HG03378 (cell line): ENCODE results near the gene LMNA.
A peak's percentile ranks its signal among the peaks of the same experiment; 100 is the strongest.
"Not testable (repeated sequence)": the region's sequence is repeated elsewhere in the genome, so short reads cannot be mapped to it uniquely, and the experiment has no call there.

Experiments used
- ATAC-seq: cut with Tn5 transposase; IDR thresholded peaks from one replicate; pipeline ENCODE4 v1.9.1; 2021; ENCODE audit warnings: mild to moderate bottlenecking, moderate library complexity; ENCODE audit not compliant: unreplicated experiment

LMNA gene

DNA sequence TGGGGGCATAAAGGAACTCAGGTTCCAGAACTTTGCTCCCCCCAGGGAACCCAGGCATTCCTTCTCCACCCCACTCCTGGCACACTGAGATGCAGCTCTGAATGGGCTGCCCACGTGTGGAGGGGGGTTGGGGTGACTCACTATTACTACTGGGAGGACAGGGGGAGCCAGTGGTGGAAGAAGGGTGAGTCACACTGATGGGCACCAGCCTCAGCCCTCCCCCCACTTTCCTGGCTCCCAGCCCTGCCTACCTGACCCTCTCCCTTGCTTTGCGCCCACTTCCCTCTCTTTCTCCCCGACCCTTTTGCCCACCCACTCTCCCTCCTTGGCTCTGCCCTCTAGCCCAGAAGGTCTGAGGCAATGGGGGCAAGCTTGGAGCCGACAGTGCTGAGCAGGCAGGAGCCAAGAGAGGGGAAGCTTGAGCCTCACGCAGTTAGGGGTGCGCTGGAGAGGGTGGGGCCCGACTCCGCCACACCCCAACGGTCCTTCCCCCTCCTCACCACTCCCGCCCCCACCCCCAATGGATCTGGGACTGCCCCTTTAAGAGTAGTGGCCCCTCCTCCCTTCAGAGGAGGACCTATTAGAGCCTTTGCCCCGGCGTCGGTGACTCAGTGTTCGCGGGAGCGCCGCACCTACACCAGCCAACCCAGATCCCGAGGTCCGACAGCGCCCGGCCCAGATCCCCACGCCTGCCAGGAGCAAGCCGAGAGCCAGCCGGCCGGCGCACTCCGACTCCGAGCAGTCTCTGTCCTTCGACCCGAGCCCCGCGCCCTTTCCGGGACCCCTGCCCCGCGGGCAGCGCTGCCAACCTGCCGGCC lies at the start of gene LMNA:
TSS of gene LMNA (plus strand) at position 611 of the 818 bp plus-strand sequence. CDS start 208 bp downstream, outside the sequence.
- peak; percentile 49 for ATAC-seq

DNA sequence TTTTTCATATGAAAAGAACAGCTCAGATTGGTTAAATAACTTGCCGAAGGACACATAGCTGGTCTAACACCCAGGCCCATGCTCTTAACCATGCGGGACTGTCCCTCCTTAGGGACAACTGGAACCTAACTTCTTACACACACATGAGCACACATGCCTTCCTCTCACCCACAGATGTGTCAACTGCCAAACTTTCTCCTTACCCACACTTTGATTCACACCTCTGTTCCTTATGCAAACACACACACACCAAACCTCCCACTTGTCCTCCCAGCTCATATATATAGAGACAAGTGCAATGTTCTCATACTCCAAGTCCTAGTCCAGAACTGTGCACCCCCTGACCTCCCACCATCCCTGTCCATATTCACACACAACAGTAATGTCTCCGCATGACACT lies 49.3 kb upstream of the LMNA start:
- no peak for ATAC-seq

DNA sequence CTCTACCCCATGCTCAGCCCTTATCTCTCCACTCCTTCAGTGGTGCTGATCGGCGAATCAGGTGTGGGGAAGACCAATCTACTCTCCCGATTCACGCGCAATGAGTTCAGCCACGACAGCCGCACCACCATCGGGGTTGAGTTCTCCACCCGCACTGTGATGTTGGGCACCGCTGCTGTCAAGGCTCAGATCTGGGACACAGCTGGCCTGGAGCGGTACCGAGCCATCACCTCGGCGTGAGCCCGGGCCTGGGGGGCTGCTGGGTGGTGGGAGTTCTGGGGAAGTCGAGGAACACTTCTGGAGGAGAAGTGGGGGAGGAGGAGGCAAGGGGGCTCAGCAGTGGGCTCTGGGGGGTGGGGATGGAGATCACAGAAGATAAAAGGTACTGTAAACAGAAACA lies 48.6 kb upstream of the LMNA start:
- ATAC-seq, result no peak

DNA sequence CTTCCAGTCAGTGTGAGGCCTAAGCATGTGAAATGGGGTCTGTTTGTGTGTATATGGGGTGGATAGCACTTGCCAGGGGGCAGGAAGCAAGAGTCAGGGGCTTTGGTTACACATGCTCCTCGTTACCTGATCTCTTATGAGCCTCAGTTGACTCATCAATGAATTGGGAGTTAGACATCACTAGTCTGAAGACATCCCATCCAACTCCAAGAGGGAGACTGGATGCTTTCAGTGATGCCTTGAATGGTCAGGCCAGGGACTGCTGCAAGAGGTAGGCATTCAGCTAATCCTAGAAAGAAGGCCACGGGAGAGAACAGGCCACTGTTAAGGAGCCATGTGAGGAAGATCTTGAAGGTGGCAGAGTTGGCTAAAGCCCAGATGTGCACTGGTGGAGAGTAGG lies 47.2 kb upstream of the LMNA start:
- no peak for ATAC-seq

DNA sequence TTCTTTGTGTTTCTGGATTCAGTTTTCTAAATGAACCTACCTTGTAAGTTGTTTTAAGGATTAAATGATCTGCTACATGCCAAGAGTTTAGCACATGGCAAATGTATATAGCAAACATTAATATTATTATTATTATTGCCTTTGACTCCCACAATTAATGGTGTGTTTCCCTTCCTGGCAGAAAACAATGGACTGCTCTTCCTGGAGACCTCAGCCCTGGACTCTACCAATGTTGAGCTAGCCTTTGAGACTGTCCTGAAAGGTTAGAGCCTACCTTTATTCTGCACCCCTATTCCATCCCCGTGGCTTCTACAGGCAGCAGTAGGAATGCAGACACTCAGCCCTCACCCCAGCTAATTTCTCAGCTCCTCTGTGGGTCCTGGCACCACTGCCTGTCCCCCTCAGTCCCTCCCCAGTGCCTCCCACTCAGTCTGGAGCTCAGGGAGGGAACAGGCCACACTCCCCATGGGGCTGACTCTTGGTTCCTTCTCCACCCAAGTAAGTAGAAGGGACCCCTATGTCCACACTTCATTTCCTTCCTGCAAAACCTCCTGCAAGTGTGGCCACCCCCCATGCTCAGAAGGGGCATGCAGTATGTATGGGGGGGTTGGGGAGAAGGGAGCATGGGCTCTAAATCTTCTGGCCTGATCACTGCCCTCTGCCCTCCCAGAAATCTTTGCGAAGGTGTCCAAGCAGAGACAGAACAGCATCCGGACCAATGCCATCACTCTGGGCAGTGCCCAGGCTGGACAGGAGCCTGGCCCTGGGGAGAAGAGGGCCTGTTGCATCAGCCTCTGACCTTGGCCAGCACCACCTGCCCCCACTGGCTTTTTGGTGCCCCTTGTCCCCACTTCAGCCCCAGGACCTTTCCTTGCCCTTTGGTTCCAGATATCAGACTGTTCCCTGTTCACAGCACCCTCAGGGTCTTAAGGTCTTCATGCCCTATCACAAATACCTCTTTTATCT lies 44.7 kb upstream of the LMNA start:
- ATAC-seq, result no peak

DNA sequence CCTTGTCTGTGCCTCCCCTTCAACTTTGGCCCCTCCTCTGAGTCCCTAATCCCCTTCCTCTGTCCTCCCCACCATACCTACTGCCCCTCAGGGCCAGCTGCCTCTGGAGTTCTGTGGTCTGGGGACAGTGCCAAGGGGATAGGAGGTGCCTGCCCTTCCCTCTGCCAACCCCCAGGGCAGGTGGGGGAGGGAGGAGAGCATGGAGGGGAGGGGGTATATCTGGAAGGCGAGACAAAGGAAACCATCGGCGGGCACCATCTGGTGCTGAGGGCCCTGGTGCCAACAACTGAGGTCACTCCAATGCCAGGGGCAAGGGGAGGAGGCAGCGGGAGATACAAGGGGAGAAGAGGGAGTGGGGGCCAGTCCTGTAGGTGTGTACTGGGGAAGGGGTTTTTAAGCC lies 44.0 kb upstream of the LMNA start:
- no peak for ATAC-seq

DNA sequence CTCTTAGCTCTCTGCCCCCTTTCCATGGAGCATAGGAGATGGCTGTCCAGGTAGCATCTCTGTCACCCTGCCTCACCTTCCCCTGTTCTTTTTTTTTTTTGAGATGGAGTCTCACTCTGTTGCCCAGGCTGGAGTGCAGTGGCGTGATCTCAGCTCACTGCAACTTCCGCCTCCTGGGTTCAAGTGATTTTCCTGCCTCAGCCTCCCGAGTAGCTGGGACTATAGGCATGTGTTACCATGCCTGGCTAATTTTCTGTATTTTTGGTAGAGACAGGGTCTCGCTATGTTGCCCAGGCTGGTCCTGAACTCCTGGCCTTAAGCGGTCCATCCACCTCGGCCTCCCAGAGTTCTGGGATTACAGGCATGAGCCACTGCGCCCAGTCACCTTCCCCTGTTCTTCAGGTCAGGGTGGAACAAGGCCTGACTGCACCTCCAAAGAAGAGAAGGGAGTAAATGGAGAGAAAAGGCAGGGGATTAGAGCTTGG lies 43.1 kb upstream of the LMNA start:
- not testable (repeated sequence) for ATAC-seq

DNA sequence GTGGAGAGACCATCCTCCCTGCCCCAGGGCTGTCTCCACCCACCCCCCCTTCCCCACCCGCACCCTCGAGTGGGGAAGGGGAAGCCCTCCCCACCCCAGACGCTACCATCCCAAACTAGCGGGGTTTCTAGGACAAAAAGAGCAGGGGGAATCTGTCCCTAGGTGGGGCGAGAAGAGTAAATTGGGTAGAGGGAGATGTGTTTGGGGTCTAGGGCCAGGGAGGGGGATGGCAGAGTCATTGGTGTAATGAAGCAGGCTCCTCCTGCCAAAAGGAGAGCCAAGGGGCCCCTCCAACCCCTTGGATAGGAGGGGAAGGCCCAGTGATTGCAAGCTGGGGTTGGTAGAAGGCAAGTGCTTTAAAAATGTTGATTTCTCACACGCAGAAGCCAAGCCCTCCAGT lies 42.3 kb upstream of the LMNA start:
- ATAC-seq, result no peak

DNA sequence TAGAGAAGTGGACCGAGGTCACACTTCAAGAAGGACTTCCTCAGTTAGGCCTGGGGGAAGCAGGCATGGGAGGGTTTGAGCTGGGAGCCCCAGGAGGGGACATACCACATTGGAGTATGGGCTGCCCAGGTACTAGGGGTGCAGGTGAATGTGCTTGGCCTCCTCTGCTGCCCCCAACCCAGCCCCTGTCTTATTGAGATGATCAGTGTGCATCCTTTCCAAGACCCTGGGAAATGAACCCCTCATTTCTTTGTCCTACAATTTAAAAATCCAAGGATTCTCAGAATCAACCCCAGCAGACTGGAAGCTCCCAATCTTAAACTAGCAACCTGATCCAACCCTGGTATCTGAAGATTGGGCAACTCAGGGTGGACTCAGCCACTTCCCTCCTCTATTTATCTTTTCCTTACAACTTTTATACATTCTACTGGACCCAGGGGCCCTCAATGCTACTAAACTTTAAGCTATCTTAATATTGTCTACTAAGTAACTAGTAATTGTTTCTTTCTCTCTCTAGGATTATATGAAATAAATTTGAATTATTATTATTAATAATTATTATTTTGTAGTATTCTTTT lies 41.3 kb upstream of the LMNA start:
- ATAC-seq, result no peak

DNA sequence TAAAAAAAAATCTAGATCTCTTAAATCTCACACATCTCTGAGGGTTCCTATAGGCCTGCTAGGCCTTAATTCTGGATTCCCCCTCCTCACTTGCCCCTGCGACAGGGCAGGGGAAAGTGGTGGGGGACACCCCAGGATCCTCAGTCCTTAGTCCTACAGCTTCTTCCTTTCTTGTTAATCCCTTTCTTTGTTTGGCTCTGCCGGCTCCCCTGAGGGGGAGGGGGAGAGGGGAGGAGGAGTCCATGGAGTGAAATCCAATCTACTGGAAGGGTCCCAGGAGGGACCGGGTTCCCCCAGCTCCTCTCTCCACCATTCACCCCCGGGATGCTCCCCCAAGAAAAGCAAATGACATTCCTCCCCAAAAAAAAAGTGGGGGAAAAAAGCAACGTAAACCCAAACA lies 40.8 kb upstream of the LMNA start:
- no peak for ATAC-seq

DNA sequence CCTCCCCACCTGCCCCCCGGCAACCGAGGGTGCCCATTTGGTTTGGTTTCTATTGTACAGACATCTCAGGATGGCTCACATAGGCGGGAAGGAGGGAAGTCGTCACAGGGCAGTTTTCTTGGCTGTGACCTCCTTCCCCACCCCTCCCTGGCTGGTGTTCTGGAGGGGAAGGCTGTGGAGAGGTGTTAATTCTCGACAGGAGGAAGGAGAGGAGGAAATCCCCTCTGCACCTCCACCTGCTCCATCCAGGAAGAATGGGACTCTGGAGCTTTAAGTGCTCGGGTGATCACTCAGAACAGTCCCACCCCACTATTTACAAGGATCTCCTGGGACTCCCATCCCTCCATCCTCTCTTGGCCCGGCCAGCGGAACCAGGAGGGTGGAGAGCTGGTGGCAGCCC lies 39.9 kb upstream of the LMNA start:
- no peak for ATAC-seq

DNA sequence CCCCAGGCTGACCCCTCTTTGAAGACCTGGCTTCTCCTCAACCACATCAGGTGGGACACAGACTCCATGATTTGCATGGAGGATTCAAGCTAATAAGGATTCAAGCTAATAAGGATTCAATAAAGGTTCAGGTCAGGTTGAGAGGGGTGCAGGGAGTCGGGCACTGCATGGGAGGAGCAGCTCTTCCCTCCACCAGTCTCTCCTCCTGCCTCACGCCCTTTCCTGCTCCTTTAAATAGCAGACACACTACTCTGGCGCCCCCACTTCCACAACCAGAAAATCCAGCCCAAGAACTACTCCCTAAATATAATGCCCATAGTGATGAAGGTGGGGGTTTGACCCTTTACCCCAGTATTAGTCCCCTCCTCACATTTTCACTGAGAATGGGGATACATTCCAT lies 39.3 kb upstream of the LMNA start:
- ATAC-seq, result no peak

DNA sequence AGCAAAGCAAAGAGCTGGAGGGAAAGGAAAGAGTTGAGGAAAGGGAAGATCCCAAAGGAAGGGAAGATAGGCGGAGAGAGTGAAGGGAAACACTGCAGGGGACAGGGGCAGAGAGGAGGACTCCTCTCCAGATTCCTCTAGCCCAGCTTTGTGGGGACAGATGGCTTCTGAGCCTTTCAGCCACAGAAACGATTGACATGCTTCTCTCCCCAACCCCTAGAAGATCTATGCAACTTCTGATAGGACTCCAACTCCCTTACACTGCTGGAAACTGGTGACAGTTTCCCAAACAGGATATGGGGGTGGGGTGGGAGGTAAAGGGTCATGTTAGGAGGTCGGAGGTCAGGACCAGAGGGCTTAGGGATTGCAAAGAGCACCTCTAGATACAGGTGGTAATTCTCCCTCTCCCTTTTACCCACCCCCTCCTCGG lies 38.7 kb upstream of the LMNA start:
- ATAC-seq, result no peak

DNA sequence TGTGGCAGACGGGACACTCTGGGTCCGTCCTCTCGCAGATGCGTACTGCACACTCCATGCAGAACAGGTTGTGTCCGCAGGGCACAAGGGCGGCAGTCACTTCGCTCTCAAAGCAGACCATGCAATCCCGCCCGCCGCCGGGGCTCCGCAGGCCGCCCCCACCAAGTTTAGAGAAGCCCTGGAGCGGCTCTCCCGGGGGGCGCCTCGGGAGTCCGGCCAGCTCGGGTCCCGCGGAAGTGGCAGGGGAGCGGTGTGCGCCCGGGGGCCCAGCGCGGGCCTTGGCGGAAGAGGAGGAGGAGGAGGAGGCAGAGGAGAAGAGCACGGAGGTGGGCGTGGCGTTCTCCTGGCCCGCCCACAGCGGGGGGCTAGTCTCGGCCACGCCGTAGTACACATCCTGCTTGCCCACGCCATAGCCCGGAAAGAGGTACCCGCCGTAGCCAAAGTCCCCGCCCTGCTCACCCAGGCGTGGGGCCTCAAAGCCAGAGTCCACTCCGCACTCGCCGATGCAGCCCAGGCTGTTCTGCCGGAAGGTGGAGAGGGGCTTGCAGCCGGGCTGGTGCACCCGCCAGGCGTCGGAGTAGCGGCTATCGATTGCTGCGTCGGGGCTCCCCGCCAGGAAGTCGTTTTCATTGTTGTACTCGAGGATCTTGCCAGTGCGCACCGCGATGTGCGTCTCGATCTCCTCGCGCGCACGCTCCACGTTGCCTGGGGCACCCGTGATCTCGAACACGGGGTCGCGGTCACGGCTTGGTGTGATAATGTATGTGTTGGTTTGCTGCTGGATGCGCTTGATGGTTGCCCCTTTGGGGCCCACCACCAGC lies 37.7 kb upstream of the LMNA start:
- ATAC-seq, result no peak

DNA sequence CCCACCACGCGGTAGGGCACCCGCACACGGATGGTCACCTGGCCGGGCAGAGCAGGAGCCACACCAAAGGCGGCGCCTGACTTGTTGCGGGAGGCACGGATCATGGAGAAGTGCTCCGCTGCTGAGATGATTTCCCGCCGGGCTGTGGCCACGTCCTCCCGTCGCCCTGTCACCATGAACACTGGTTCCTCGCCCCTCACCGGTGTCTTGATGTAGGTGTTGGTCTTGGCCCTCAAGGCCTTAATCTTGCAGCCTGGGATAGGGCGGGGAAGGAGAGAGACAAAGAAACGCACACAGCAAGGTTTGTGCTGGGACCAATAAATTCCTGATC lies 37.1 kb upstream of the LMNA start:
- no peak for ATAC-seq

DNA sequence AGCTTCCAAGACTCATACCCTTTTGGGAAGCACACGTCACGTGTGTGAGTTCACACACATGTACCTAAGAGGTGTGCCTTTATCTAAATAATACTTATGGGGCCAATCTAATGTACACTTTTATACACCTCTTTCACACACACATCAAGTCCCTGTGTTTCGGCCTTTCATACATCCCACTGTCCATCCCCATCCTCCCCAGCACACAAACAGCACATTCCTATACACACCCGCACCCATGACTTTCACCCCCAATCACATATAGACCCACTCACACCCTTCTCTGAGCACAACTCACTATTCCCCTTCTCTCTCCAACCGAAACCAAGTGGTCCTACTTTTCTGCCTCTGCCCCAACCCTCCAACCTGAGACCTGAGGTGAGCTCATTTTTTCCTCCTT lies 35.8 kb upstream of the LMNA start:
- no peak for ATAC-seq

DNA sequence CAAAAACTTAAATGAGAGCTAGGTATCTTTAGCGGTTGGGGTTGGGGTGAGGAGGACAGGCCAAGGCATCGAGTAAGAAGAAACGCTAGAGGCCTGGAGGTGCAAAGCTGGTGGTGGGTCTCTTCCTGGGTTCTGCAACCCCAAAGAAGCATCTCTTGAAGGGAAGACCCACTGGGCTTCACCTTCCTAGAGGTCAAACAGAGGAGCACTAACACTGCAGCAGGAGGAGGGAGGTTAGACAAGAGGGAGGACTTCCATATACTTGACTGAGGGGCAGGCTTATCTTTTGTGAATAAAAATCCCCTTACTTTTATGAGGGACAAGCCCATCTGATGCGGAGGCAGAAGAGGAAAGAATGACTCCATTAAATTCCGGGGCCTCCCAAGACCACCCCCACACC lies 34.7 kb upstream of the LMNA start:
- ATAC-seq, result no peak

DNA sequence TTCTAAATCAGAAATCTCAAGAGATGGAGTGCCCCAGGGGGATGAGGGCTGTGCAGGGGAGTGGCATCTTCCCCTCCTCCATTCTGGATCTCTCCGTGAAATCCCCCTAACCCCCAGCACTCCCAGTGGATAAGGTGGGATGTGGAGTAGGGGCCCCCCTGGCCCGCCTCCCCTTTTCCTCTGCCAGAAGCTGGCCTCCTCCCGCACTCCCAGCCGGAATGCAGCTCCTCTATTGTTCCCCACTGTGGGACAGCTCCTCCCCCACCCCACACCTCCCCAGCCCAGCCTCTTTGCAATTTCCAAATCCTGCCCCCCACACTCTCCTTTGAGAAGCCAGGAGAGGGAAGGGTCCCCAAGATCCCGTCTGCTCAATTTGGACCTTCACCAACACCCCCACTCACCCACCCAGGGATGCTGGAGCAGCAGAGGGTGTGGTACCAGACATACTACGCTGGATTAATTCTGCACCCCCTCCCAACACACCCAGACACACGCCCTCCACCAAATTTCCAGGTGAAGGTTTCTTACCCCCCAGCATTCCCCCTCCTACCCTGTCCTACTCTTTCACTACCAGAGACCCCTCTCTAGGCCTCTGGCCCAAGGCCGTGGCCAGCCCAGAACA lies 34.2 kb upstream of the LMNA start:
- no peak for ATAC-seq

DNA sequence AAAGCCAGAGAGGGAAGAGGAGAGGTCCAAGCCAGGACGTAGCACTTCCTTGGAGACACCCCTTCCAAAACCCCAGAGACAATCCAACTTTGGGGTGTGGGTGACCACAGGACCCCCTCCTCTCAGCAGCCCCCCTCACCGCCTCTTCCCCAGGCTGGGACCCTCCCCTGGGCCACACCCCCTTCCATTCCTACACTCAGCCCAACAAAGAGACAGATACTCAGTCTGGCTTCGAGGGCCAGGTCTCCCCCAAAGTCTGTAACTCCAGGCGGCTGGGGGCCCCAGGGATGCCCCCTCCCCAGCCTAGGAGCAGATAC lies 33.7 kb upstream of the LMNA start:
- ATAC-seq, result no peak

DNA sequence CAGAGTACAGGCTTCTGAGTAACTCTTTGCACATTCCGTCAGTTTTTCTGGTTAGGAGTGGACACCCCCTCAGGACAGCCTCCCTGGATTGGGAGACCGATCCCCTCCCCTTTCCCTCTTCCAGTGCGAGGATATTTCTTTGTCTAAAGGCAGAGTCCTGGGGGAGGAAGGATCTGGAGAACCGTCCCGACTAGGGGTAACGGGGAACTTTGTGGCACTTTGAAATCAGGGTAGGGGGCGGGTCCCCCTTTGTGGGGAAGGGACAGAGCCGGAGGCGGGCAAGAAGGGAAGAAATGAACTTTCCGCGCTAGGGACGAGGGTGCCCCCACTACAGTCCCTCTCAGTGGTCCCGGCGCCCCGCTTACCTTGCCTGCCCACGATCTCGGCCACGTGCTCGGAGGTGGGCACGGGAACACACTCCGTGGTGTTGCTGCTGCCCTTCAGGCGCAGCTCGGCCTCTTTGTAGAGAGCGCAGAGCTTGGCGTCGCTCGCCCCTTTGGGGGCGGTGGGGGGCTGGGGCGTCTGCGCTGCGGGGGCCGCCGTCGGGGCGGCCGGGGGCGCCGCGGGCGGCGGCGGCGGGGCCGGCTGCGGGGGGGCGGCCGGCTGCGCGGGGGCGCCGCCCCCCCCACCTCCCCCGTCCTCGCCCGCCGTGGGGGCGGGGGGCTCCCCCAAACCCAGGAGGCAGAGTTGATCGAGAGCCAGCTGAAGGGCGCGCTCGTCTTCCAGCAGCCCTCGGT lies 33.2 kb upstream of the LMNA start:
- ATAC-seq, result no peak
